HepG2 (cell line): Measurements from ENCODE around the gene CTIF. TPM values are rescaled to one million over a fixed set of nuclear protein-coding genes. Genes with fewer than 3 reads are reported as not detected.

ENCODE experiments used
- ATAC-seq: fragments of 200-7000 bp; cut with Tn5 transposase; 3 replicates; pipeline ENCODE4 v1.9.1; 2020; ENCODE audit warnings: mild to moderate bottlenecking, moderate library complexity
- BruUV-seq: library from RNA; stranded (reverse); fragments of 400-500 nt; replicated peaks from 2 replicates; lab custom pipeline; 2021; lab: Mats Ljungman, UMichigan
- CTCF ChIA-PET: fragments of 300-600 bp; formaldehyde crosslinking; extraction: SDS; loops from one replicate; lab custom pipeline; 2021; ENCODE audit warnings: low total read pairs, inconsistent platforms, low intra/inter-chr PET ratio; lab: Yijun Ruan, JAX
- POLR2A ChIA-PET: fragments of 350-600 bp; sonication (Branson Sonifier 250); formaldehyde crosslinking; loops from one replicate; lab custom pipeline; 2020; ENCODE audit warnings: antibody characterized with exemption, inconsistent platforms; lab: Yijun Ruan, JAX
- DNase-seq: peaks from one replicate; pipeline ENCODE4 v3.0.0-alpha.2; 2015; ENCODE audit warnings: low spot score
- FAIRE-seq: peaks from 3 replicates; lab custom pipeline; 2011; peaks lifted over from hg19 to GRCh38; lab: Jason Lieb, UNC
- H2AFZ ChIP-seq: one replicate; pipeline ENCODE4 v1.6.1; 2011; ENCODE audit warnings: low read length, inconsistent platforms
- H3K27ac ChIP-seq: fragments of 300-600 bp; 3 replicates; pipeline ENCODE4 v1.8.0; 2011; ENCODE audit warnings: mixed run types, mild to moderate bottlenecking, mixed read lengths, low read length, inconsistent platforms; ENCODE audit not compliant: insufficient read depth; ENCODE audit errors: extremely low read length
- H3K27me3 ChIP-seq, 2 experiments: fragments of 200-600 bp in 1 of 2; 2 replicates in 1 of 2; 3 replicates in 1 of 2; pipeline versions ENCODE4 v1.6.0 to v1.8.0; 2011; ENCODE audit warnings: low read length in 2 of 2, mild to moderate bottlenecking in 2 of 2, moderate library complexity in 2 of 2, inconsistent platforms in 1 of 2; ENCODE audit not compliant: insufficient read depth in 2 of 2, control insufficient read depth in 1 of 2
- H3K36me3 ChIP-seq, 2 experiments: fragments of 200-600 bp in 1 of 2; replicated peaks in 1 of 2; 2 replicates in 1 of 2; 3 replicates in 1 of 2; pipeline versions ENCODE4 v1.5.1 to v1.8.0; 2011; ENCODE audit warnings: low read length in 2 of 2, inconsistent platforms in 1 of 2; ENCODE audit not compliant: insufficient read depth in 2 of 2, control insufficient read depth in 1 of 2
- H3K4me1 ChIP-seq: 2 replicates; pipeline ENCODE4 v1.5.1; 2012; ENCODE audit warnings: low read length, inconsistent platforms; ENCODE audit not compliant: insufficient read depth
- H3K4me2 ChIP-seq: 2 replicates; pipeline ENCODE4 v1.6.0; 2011; ENCODE audit warnings: low read depth, low read length, inconsistent platforms
- H3K4me3 ChIP-seq, 3 experiments: fragments of 200-600 bp in 1 of 3; sonication (generic), shearing (Covaris generic) in 1 of 3; replicated peaks in 1 of 3; 2 replicates each; pipeline ENCODE4 v1.5.1; 2011 to 2016; ENCODE audit warnings: low read length in 3 of 3, inconsistent platforms in 2 of 3, low read depth in 2 of 3, mild to moderate bottlenecking in 2 of 3, control low read depth in 1 of 3, mixed read lengths in 1 of 3; ENCODE audit not compliant: insufficient read depth in 1 of 3
- H3K79me2 ChIP-seq: one replicate; pipeline ENCODE4 v1.6.1; 2011; ENCODE audit warnings: low read length, inconsistent platforms; ENCODE audit not compliant: insufficient read depth
- H3K9ac ChIP-seq: 2 replicates; pipeline ENCODE4 v1.6.0; 2011; ENCODE audit warnings: mild to moderate bottlenecking, low read depth, low read length, inconsistent platforms; ENCODE audit not compliant: insufficient read depth
- H3K9me3 ChIP-seq: 2 replicates; pipeline ENCODE4 v1.5.1; 2012; ENCODE audit warnings: mild to moderate bottlenecking, low read length
- H4K20me1 ChIP-seq: 2 replicates; pipeline ENCODE4 v1.6.0; 2011; ENCODE audit warnings: inconsistent platforms, mild to moderate bottlenecking, low read length, moderate library complexity; ENCODE audit not compliant: insufficient read depth
- CHD4 ChIP-seq: fragments of 200-600 bp; sonication (generic); IDR thresholded peaks from 2 replicates; pipeline ENCODE4 v1.7.0; 2017; ENCODE audit warnings: mild to moderate bottlenecking, low read length, borderline replicate concordance
- HIVEP1 ChIP-seq: sonication (generic); formaldehyde crosslinking; IDR thresholded peaks from 2 replicates; pipeline ENCODE4 v1.4.0; 2020; ENCODE audit warnings: mild to moderate bottlenecking, missing genetic modification reagents
- JUNB ChIP-seq: sonication (generic); formaldehyde crosslinking; IDR thresholded peaks from 2 replicates; pipeline ENCODE4 v1.8.0; 2022; ENCODE audit warnings: missing genetic modification reagents, mild to moderate bottlenecking, borderline replicate concordance
- NCOA5 ChIP-seq: sonication (generic); formaldehyde crosslinking; IDR thresholded peaks from 2 replicates; pipeline ENCODE4 v1.4.0; 2020; ENCODE audit warnings: missing genetic modification reagents
- NFYC ChIP-seq: IDR thresholded peaks from 2 replicates; pipeline ENCODE4 v1.6.1; 2016; ENCODE audit warnings: missing genetic modification reagents, missing compliant biosample characterization
- ZFP36 ChIP-seq: fragments of 150-350 bp; IDR thresholded peaks from 2 replicates; pipeline ENCODE4 v1.6.1; 2018; ENCODE audit warnings: borderline replicate concordance, low read length, low read depth; ENCODE audit not compliant: partially characterized antibody
- WGBS: methylation state at CpG from one replicate; pipeline ENCODE4 v1.1.6; 2017; ENCODE audit warnings: low lambda C conversion rate; 5-methylcytosine and 5-hydroxymethylcytosine counted together
- in situ Hi-C: cut with HindIII; loops from 2 replicates; pipeline ENCODE4 v1.10.0; 2017; ENCODE audit warnings: low pct_unique_long_range_greater_than_20kb; ENCODE audit not compliant: extremely low pct_ligation_motif_present
- intact Hi-C: fragments of 100-400 bp; cut with micrococcal nuclease; formaldehyde crosslinking; loops from one replicate; pipeline ENCODE4 v1.10.0; 2022; ENCODE audit not compliant: unreplicated experiment
- polyA plus RNA-seq, 8 experiments: library from polyadenylated mRNA; depleted of rRNA in 3 of 8; stranded (reverse) in 7 of 8; unstranded in 1 of 8; fragments of >200 nt; fragmentation: Illumina TruSeq in 4 of 8; extraction: Trizol in 4 of 8; gene quantifications; 2 replicates each; pipeline versions ENCODE4 v1.2.1 to v1.2.3, GENCODE V29; 2011 to 2016; ENCODE audit warnings: low read depth in 4 of 8, missing spikeins in 1 of 8, mixed read lengths in 1 of 8; ENCODE audit not compliant: insufficient read depth in 1 of 8
- total RNA-seq, 5 experiments: library from RNA; depleted of rRNA; stranded (reverse); fragments of >200 nt; fragmentation: Illumina TruSeq; extraction: Trizol; gene quantifications; 2 replicates each; pipeline ENCODE4 v1.2.3, GENCODE V29; 2016; ENCODE audit warnings: low read depth in 1 of 5
- TF ChIP-seq, protein P1 (sequence below): sonication (generic); formaldehyde crosslinking; IDR thresholded peaks from 2 replicates; pipeline ENCODE4 v1.4.0; 2020; ENCODE audit warnings: mild to moderate bottlenecking, missing genetic modification reagents
- TF ChIP-seq, protein P2 (sequence below): sonication (generic); formaldehyde crosslinking; conservative IDR thresholded peaks from 2 replicates; pipeline ENCODE4 v1.8.0; 2022; ENCODE audit warnings: mild to moderate bottlenecking, moderate library complexity, missing genetic modification reagents
- TF ChIP-seq, protein P3 (sequence below): sonication (generic); formaldehyde crosslinking; IDR thresholded peaks from 2 replicates; pipeline ENCODE4 v1.9.0; 2021; ENCODE audit warnings: missing genetic modification reagents, borderline replicate concordance

CTIF gene
- total and polyA plus RNA-seq, 2 of the 13 experiments (the other 11 are each of a cell fraction or from before 2014, with no cell fraction given): 18.2 to 28.0 TPM

DNA sequence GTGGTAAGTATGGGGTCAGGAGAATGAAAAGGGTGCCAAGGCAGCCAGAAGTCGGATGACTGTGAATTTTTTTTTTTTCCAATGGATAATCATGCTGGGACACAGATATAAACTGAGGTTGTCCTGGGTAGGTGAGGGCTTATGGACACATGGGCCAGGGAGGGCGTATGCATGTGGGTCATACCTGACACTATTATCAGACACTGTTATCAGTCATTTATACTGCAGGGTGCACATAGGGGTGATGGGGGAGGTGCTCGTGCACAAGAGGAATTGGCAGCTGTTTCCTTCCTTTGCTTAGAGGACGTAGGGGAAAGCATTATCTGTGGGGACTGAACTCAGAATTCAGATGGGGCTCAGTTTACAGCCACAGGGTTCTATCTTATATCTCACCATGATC lies 10.1 kb downstream of the CTIF start:
- H3K36me3 ChIP-seq: peaks cover 0 to 11% of the 10 kb centered on the region in 2 experiments; a peak in 3 of 5 replicates
- no peak overlapping the region for H3K27ac ChIP-seq
- in situ Hi-C loops (loop anchor here (10.0 kb wide), 1 partner anchor 346 kb away; no protein-coding TSS in a partner anchor), intact Hi-C loops (no loop called here)
- no peaks in the 10 kb centered on the region for H3K9me3 ChIP-seq
- ATAC-seq (no peak), DNase-seq (no peak), FAIRE-seq (no peak)
- ChIA-PET POLR2A (no interaction called here), CTCF (no interaction called here)
- peaks cover 52% of the 10 kb centered on the region for H3K4me1 ChIP-seq
- H3K27me3 ChIP-seq: no peaks in the 10 kb centered on the region
- WGBS: 100% methylated on average over 4 of the region's 4 CpGs
- TF ChIP-seq NCOA5 (CRISPR knock-in tag): no peak
- no peak for TF ChIP-seq NFYC
- no peak overlapping the region for H2AFZ ChIP-seq
- BruUV-seq: no TSS peak
- H3K79me2 ChIP-seq: peaks cover 72% of the 10 kb centered on the region
- H3K4me2 ChIP-seq: no peak overlapping the region
- no peak overlapping the region for H3K9ac ChIP-seq
- H4K20me1 ChIP-seq: peaks cover 3% of the 10 kb centered on the region; the same call in 1 of the 2 replicates
- H3K4me3 ChIP-seq: no peak overlapping the region

DNA sequence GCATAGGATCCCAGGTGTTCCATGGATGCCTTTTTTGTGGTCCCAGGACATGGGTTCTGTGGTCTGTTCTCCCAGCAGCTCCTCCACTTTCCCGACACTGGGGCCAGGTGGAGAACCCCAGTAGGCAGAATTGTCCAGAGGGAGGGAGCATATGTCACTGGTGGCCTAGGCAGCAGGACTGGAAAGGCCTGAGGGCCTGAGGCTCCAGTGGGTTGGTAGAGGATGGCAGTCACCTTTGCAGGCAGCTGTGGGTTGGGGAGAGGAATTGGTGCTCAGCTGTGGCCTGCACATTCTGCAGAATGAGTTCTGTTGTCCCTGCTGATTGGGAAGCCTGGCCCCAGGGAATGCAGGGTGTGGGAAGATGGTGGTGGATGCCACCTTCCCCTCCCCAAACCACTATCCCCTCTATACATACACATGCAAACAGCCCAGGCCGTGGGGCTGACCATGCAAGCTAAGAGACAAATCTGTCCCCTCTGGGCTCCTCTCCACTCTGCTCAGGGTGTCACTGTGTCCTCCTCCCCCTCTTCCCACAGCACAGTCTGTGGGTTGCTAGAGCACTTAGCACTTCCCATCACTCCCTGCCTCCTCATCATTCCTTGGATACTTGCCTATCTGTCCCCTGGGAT lies 11.4 kb downstream of the CTIF start:
- H3K9ac ChIP-seq: no peak overlapping the region
- BruUV-seq: no TSS peak
- CTCF ChIA-PET: no interaction called here
- no peak overlapping the region for H3K4me3 ChIP-seq
- 100% methylated on average over 2 of the region's 2 CpGs for WGBS
- FAIRE-seq (no peak), DNase-seq (no peak), ATAC-seq (no peak)
- no peaks in the 10 kb centered on the region for H3K27me3 ChIP-seq
- no peak overlapping the region for H3K4me2 ChIP-seq
- H2AFZ ChIP-seq: no peak overlapping the region
- H3K4me1 ChIP-seq: peaks cover 39% of the 10 kb centered on the region
- intact Hi-C loops: no loop called here
- POLR2A ChIA-PET: no interaction called here
- no peaks in the 10 kb centered on the region for H4K20me1 ChIP-seq
- H3K36me3 ChIP-seq: peaks cover 0 to 15% of the 10 kb centered on the region in 2 experiments; a peak in 3 of 5 replicates
- H3K27ac ChIP-seq: no peak overlapping the region
- no peaks in the 10 kb centered on the region for H3K9me3 ChIP-seq
- in situ Hi-C loops: no loop called here
- H3K79me2 ChIP-seq: peaks cover 59% of the 10 kb centered on the region
- TF ChIP-seq ZFP36: no peak
- TF ChIP-seq JUNB (CRISPR knock-in tag): no peak
- TF ChIP-seq, protein P1, sequence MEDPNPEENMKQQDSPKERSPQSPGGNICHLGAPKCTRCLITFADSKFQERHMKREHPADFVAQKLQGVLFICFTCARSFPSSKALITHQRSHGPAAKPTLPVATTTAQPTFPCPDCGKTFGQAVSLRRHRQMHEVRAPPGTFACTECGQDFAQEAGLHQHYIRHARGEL (CRISPR knock-in tag): no peak
- TF ChIP-seq CHD4: no peak
- TF ChIP-seq, protein P2, sequence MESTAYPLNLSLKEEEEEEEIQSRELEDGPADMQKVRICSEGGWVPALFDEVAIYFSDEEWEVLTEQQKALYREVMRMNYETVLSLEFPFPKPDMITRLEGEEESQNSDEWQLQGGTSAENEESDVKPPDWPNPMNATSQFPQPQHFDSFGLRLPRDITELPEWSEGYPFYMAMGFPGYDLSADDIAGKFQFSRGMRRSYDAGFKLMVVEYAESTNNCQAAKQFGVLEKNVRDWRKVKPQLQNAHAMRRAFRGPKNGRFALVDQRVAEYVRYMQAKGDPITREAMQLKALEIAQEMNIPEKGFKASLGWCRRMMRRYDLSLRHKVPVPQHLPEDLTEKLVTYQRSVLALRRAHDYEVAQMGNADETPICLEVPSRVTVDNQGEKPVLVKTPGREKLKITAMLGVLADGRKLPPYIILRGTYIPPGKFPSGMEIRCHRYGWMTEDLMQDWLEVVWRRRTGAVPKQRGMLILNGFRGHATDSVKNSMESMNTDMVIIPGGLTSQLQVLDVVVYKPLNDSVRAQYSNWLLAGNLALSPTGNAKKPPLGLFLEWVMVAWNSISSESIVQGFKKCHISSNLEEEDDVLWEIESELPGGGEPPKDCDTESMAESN (CRISPR knock-in tag): no peak
- no peak for TF ChIP-seq HIVEP1 (CRISPR knock-in tag)
- TF ChIP-seq, protein P3, sequence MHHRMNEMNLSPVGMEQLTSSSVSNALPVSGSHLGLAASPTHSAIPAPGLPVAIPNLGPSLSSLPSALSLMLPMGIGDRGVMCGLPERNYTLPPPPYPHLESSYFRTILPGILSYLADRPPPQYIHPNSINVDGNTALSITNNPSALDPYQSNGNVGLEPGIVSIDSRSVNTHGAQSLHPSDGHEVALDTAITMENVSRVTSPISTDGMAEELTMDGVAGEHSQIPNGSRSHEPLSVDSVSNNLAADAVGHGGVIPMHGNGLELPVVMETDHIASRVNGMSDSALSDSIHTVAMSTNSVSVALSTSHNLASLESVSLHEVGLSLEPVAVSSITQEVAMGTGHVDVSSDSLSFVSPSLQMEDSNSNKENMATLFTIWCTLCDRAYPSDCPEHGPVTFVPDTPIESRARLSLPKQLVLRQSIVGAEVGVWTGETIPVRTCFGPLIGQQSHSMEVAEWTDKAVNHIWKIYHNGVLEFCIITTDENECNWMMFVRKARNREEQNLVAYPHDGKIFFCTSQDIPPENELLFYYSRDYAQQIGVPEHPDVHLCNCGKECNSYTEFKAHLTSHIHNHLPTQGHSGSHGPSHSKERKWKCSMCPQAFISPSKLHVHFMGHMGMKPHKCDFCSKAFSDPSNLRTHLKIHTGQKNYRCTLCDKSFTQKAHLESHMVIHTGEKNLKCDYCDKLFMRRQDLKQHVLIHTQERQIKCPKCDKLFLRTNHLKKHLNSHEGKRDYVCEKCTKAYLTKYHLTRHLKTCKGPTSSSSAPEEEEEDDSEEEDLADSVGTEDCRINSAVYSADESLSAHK (CRISPR knock-in tag): no peak
